DND-41 (cell line): ENCODE data around the gene MRPL34.
A peak's percentile ranks its signal among the peaks of the same experiment; 100 is the strongest.

Experiments
- ATAC-seq: fragments of 200-7000 bp; cut with Tn5 transposase; 3 replicates; pipeline ENCODE4 v1.9.1; 2021; ENCODE audit warnings: low read depth; ENCODE audit not compliant: insufficient read depth
- DNase-seq: peaks from one replicate; pipeline ENCODE4 v3.0.0-alpha.2; 2020
- H2AFZ ChIP-seq: 2 replicates; pipeline ENCODE4 v1.6.0; 2012; ENCODE audit warnings: low read depth, low read length
- H3K27ac ChIP-seq: 2 replicates; pipeline ENCODE4 v1.5.1; 2012; ENCODE audit warnings: low read length, inconsistent platforms
- H3K27me3 ChIP-seq: fragments of 200-600 bp; sonication (generic); 2 replicates; pipeline ENCODE4 v1.6.0; 2012; ENCODE audit warnings: low read length, mild to moderate bottlenecking, inconsistent platforms; ENCODE audit not compliant: insufficient read depth, poor library complexity
- H3K36me3 ChIP-seq: 2 replicates; pipeline ENCODE4 v1.5.1; 2012; ENCODE audit warnings: low read length, inconsistent platforms; ENCODE audit not compliant: insufficient read depth
- H3K4me1 ChIP-seq: 2 replicates; pipeline ENCODE4 v1.5.1; 2012; ENCODE audit warnings: mild to moderate bottlenecking, low read length; ENCODE audit not compliant: insufficient read depth
- H3K4me2 ChIP-seq: 2 replicates; pipeline ENCODE4 v1.6.0; 2012; ENCODE audit warnings: mild to moderate bottlenecking, moderate library complexity, low read length, inconsistent platforms; ENCODE audit not compliant: insufficient read depth
- H3K4me3 ChIP-seq, 2 experiments: fragments of 200-600 bp in 1 of 2; shearing (Covaris generic) in 1 of 2; 2 replicates each; pipeline ENCODE4 v1.5.1; 2012 to 2016; ENCODE audit warnings: inconsistent platforms in 2 of 2, low read length in 2 of 2, mild to moderate bottlenecking in 2 of 2, low read depth in 1 of 2, moderate library complexity in 1 of 2
- H3K79me2 ChIP-seq: 2 replicates; pipeline ENCODE4 v1.6.0; 2012; ENCODE audit warnings: low read length, inconsistent platforms; ENCODE audit not compliant: insufficient read depth
- H3K9ac ChIP-seq: 2 replicates; pipeline ENCODE4 v1.6.0; 2012; ENCODE audit warnings: low read depth, mild to moderate bottlenecking, inconsistent platforms, low read length, moderate library complexity
- H3K9me3 ChIP-seq: 2 replicates; pipeline ENCODE4 v1.5.1; 2012; ENCODE audit warnings: low read length, moderate library complexity, mild to moderate bottlenecking, inconsistent platforms; ENCODE audit not compliant: insufficient read depth, severe bottlenecking
- H4K20me1 ChIP-seq: 2 replicates; pipeline ENCODE4 v1.6.0; 2012; ENCODE audit warnings: low read length; ENCODE audit not compliant: insufficient read depth
- CTCF ChIP-seq: IDR thresholded peaks from 2 replicates; pipeline ENCODE4 v1.5.1; 2012; ENCODE audit warnings: borderline replicate concordance, low read length, moderate library complexity, mild to moderate bottlenecking; ENCODE audit not compliant: poor library complexity, severe bottlenecking; ENCODE audit errors: extremely low read depth
- EZH2 ChIP-seq: IDR thresholded peaks from 3 replicates; pipeline ENCODE4 v1.6.1; 2012; ENCODE audit warnings: borderline replicate concordance, low read depth, mild to moderate bottlenecking, moderate library complexity, low read length, inconsistent platforms; ENCODE audit not compliant: severe bottlenecking

Gene MRPL34

DNA sequence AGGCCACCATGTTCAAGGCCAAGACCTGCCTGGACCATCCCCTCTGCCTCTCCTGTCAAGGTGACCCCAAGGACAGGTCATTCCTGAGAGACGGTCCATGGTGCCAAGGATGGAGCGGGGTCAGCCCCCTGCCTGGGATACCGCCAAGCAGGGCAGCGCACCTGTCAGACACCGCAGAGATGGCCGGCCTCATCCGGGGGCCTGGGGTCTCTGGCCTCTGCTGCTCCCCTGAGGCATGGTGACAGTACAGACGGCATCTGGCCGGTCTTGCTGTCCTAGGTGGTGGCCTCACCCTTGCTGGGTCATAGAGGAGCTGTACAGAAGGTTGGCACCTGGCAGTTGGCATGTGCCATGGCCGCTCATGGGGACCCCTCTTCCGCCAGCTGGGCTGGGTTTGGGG is 14.8 kb downstream of the MRPL34 start:
- Histone ChIP-seq H3K27ac (no peak overlapping the region), H3K4me1 (no peaks in the 10 kb centered on the region), H4K20me1 (peaks cover 7% of the 10 kb centered on the region), H3K79me2 (no peaks in the 10 kb centered on the region), H3K4me2 (no peak overlapping the region), H3K9ac (no peak overlapping the region), H3K36me3 (peaks cover 48% of the 10 kb centered on the region), H3K27me3 (no peaks in the 10 kb centered on the region), H2AFZ (no peak overlapping the region), H3K4me3 (no peak overlapping the region), H3K9me3 (no peaks in the 10 kb centered on the region)
- DNase-seq = no peak
- TF ChIP-seq EZH2 (no peak), CTCF (no peak)
- ATAC-seq = no peak

DNA sequence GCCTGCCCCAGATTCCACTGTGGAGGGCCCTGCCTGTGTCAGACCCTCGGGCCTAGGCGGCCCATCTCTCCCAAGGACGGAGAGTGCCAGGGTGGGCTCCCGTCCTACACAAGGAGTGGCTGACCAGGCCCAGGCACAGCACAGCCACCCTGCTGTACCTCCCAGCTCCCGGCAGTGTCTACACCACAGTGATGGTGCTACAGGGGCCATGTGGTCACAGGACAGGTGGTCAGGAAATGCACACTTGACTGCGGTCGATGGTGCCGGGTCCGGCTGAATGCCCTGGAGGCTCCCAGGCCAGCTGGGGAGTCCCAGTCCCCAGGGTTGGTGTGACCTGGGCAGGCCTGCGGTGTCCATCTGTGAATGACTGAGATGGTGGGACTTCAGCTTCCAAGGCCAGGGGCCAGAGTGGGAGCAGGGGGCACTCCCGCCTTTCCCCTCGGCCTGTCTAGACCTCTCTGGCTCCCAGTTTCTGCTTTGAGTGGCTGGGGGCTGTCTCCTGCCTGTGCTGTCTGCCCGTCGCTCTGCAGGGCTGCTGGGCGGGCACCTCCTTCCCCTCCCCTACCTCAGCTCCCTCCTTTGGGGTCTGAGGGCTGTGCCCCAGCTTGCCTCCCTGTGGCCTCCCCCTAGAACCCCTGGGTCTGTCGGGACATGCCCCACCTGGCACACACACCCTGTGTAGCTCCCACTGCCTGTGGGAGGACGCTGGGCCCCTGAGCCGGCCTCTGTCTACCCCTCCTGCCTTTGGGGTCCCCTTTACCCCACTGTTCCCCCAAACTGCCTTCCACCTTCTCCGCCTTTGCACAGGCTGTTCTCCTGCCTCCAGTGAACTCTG is 16.2 kb downstream of the MRPL34 start:
- Histone ChIP-seq H4K20me1 (peaks cover 4% of the 10 kb centered on the region), H3K27ac (no peak overlapping the region), H3K9me3 (no peaks in the 10 kb centered on the region), H3K4me2 (no peak overlapping the region), H3K4me1 (no peaks in the 10 kb centered on the region), H3K36me3 (peaks cover 41% of the 10 kb centered on the region), H3K4me3 (no peak overlapping the region), H3K9ac (no peak overlapping the region), H3K79me2 (no peaks in the 10 kb centered on the region), H2AFZ (no peak overlapping the region), H3K27me3 (no peaks in the 10 kb centered on the region)
- DNase-seq = no peak
- ATAC-seq = 0 out of 3 replicates have a peak, but pooled peaks have one; percentile 16
- no peak for TF ChIP-seq CTCF
- no peak for TF ChIP-seq EZH2

DNA sequence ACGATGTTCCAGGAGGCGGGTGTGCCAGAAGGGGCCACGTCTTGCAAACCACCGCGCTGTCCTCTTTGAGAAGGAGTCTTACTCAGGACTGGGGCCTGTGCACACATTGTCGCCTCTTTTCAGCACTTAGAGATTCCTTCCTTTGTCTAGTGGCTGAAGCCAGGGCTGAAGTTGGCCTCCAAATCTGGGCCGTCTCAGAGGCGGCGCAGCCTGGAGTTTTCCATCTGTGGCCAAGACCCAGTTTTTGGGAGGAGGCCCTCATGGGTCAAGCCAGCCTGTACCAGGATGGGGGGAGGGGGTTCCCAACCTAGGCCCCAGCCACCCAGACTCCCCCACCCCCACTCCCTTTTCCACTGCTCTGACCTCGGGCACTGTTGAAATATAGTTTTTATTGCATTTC is 17.2 kb downstream of the MRPL34 start:
- no peaks in the 10 kb centered on the region for H3K4me1 ChIP-seq
- H3K27ac ChIP-seq = no peak overlapping the region
- no peak overlapping the region for H3K9ac ChIP-seq
- TF ChIP-seq EZH2 = no peak
- TF ChIP-seq CTCF = no peak
- no peak overlapping the region for H3K4me3 ChIP-seq
- no peaks in the 10 kb centered on the region for H3K27me3 ChIP-seq
- DNase-seq = no peak
- H3K36me3 ChIP-seq = peaks cover 47% of the 10 kb centered on the region
- peaks cover 4% of the 10 kb centered on the region for H4K20me1 ChIP-seq
- no peaks in the 10 kb centered on the region for H3K9me3 ChIP-seq
- no peak overlapping the region for H2AFZ ChIP-seq
- no peak for ATAC-seq
- no peak overlapping the region for H3K4me2 ChIP-seq
- H3K79me2 ChIP-seq = no peaks in the 10 kb centered on the region
